Mesenchymal stem cell (in vitro differentiated cells and primary cell): ENCODE data around the gene MTCL3.

Source experiments
- DNase-seq: peaks from one replicate; pipeline ENCODE4 v3.0.0-alpha.2; 2013
- H2AFZ ChIP-seq: one replicate; pipeline ENCODE4 v1.6.1; 2013; ENCODE audit warnings: low read depth, mild to moderate bottlenecking, control low read depth, inconsistent platforms, low read length, moderate library complexity
- H2AK5ac ChIP-seq: 2 replicates; pipeline ENCODE4 v1.6.1; 2013; ENCODE audit warnings: low read length, moderate library complexity, mild to moderate bottlenecking, inconsistent platforms; ENCODE audit not compliant: severe bottlenecking
- H2BK120ac ChIP-seq: one replicate; pipeline ENCODE4 v1.6.1; 2013; ENCODE audit warnings: low read depth, mild to moderate bottlenecking, inconsistent platforms, low read length, moderate library complexity
- H2BK12ac ChIP-seq, 2 experiments: one replicate each; pipeline ENCODE4 v1.6.1; 2013; ENCODE audit warnings: inconsistent platforms in 2 of 2, low read length in 2 of 2, mild to moderate bottlenecking in 2 of 2, moderate library complexity in 2 of 2, control low read depth in 1 of 2
- H2BK15ac ChIP-seq: one replicate; pipeline ENCODE4 v1.6.1; 2013; ENCODE audit warnings: mild to moderate bottlenecking, low read depth, inconsistent platforms; ENCODE audit not compliant: poor library complexity, severe bottlenecking
- H2BK5ac ChIP-seq: 2 replicates; pipeline ENCODE4 v1.6.1; 2013; ENCODE audit warnings: low read depth, mild to moderate bottlenecking, low read length, control low read depth, inconsistent platforms; ENCODE audit not compliant: poor library complexity, severe bottlenecking
- H3K14ac ChIP-seq, 2 experiments: one replicate each; pipeline ENCODE4 v1.6.1; 2013; ENCODE audit warnings: inconsistent platforms in 2 of 2, low read length in 2 of 2, control low read depth in 1 of 2, mild to moderate bottlenecking in 1 of 2, moderate library complexity in 1 of 2
- H3K18ac ChIP-seq, 2 experiments: one replicate each; pipeline ENCODE4 v1.6.1; 2013; ENCODE audit warnings: inconsistent platforms in 2 of 2, low read length in 2 of 2, control low read depth in 1 of 2, low read depth in 1 of 2, mild to moderate bottlenecking in 1 of 2
- H3K23ac ChIP-seq, 2 experiments: one replicate each; pipeline ENCODE4 v1.6.1; 2013; ENCODE audit warnings: inconsistent platforms in 2 of 2, low read length in 2 of 2, mild to moderate bottlenecking in 2 of 2, moderate library complexity in 2 of 2, control low read depth in 1 of 2
- H3K27ac ChIP-seq: 2 replicates; pipeline ENCODE4 v1.5.1; 2013; ENCODE audit warnings: mild to moderate bottlenecking, moderate library complexity, low read length, control low read depth, inconsistent platforms; ENCODE audit not compliant: poor library complexity, severe bottlenecking
- H3K27me3 ChIP-seq, 2 experiments: 2 replicates each; pipeline versions ENCODE4 v1.6.1 to v1.7.0; 2013; ENCODE audit warnings: low read length in 2 of 2, mild to moderate bottlenecking in 2 of 2, moderate library complexity in 2 of 2, control low read depth in 1 of 2, inconsistent platforms in 1 of 2; ENCODE audit not compliant: control insufficient read depth in 1 of 2, insufficient read depth in 1 of 2
- H3K36me3 ChIP-seq, 2 experiments: 2 replicates each; pipeline versions ENCODE4 v1.6.1 to v1.7.0; 2013; ENCODE audit warnings: low read length in 2 of 2, control low read depth in 1 of 2, inconsistent platforms in 1 of 2, low read depth in 1 of 2, mild to moderate bottlenecking in 1 of 2; ENCODE audit not compliant: insufficient read depth in 2 of 2, control insufficient read depth in 1 of 2
- H3K4ac ChIP-seq, 2 experiments: one replicate each; pipeline ENCODE4 v1.6.1; 2013; ENCODE audit warnings: inconsistent platforms in 2 of 2, low read length in 2 of 2, mild to moderate bottlenecking in 2 of 2, moderate library complexity in 2 of 2, control low read depth in 1 of 2, low read depth in 1 of 2
- H3K4me1 ChIP-seq: 2 replicates; pipeline ENCODE4 v1.6.1; 2013; ENCODE audit warnings: low read depth, low read length, control low read depth; ENCODE audit not compliant: control insufficient read depth, insufficient read depth
- H3K4me2 ChIP-seq: 2 replicates; pipeline ENCODE4 v1.6.1; 2013; ENCODE audit warnings: low read length, mild to moderate bottlenecking, inconsistent platforms; ENCODE audit not compliant: poor library complexity, severe bottlenecking
- H3K4me3 ChIP-seq, 2 experiments: 2 replicates each; pipeline versions ENCODE4 v1.5.1 to v1.7.0; 2013; ENCODE audit warnings: low read length in 2 of 2, mild to moderate bottlenecking in 2 of 2, control low read depth in 1 of 2, low read depth in 1 of 2; ENCODE audit not compliant: insufficient read depth in 1 of 2
- H3K79me1 ChIP-seq: replicated peaks from 2 replicates; pipeline ENCODE4 v1.6.1; 2013; ENCODE audit warnings: mild to moderate bottlenecking, control low read depth, low read length, inconsistent platforms; ENCODE audit not compliant: poor library complexity, severe bottlenecking
- H3K9ac ChIP-seq: 2 replicates; pipeline ENCODE4 v1.7.0; 2013; ENCODE audit warnings: mild to moderate bottlenecking, low read length, moderate library complexity
- H3K9me3 ChIP-seq: 2 replicates; pipeline ENCODE4 v1.7.0; 2013; ENCODE audit warnings: mild to moderate bottlenecking, low read length; ENCODE audit not compliant: control insufficient read depth
- H4K8ac ChIP-seq: one replicate; pipeline ENCODE4 v1.6.1; 2013; ENCODE audit warnings: inconsistent platforms, mild to moderate bottlenecking, low read length, moderate library complexity
- H4K91ac ChIP-seq: one replicate; pipeline ENCODE4 v1.6.1; 2013; ENCODE audit warnings: mild to moderate bottlenecking, low read length, inconsistent platforms
- WGBS: methylation state at CpG from one replicate; pipeline ENCODE4 v1.1.7; 2013; ENCODE audit warnings: mixed read lengths; 5-methylcytosine and 5-hydroxymethylcytosine counted together

Gene MTCL3

DNA sequence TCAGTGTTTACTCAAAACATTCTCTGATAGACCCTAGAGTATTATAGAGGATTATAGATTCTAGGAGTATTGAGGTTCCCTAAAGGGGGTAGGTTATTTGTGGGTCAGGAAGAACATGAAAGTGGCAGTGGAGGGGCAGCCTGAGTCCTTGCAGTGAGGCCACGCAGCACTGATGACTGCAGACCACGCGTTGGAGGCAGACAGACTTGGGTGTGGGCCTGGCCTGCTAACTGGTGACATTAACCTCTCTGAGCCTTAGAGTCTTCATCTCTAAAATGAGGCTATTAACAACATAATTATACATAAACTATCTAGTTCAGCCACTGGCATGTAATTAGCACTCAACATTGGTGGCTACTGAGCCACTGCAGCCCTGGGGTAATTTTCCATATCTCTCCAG, 16.1 kb downstream of the MTCL3 start:
- no peak overlapping the region for H3K14ac ChIP-seq
- peaks cover 19% of the 10 kb centered on the region for H3K79me1 ChIP-seq
- no peak overlapping the region for H3K23ac ChIP-seq
- no peak overlapping the region for H3K27ac ChIP-seq
- DNase-seq, result no peak
- H3K36me3 ChIP-seq, result peaks cover 3 to 7% of the 10 kb centered on the region in 2 experiments
- H3K27me3 ChIP-seq, result no peaks in the 10 kb centered on the region
- no peak overlapping the region for H2BK120ac ChIP-seq
- 94% methylated on average over 3 of the region's 3 CpGs for WGBS
- H2BK12ac ChIP-seq, result no peak overlapping the region
- H3K4me3 ChIP-seq, result no peak overlapping the region
- no peak overlapping the region for H2AK5ac ChIP-seq
- no peak overlapping the region for H3K9ac ChIP-seq
- H3K9me3 ChIP-seq, result no peaks in the 10 kb centered on the region
- no peak overlapping the region for H3K18ac ChIP-seq
- no peak overlapping the region for H2BK5ac ChIP-seq
- H4K91ac ChIP-seq, result no peak overlapping the region
- peaks cover 3% of the 10 kb centered on the region for H3K4me1 ChIP-seq
- H3K4ac ChIP-seq, result no peak overlapping the region
- H2BK15ac ChIP-seq, result no peak overlapping the region
- no peak overlapping the region for H3K4me2 ChIP-seq
- no peak overlapping the region for H4K8ac ChIP-seq
- H2AFZ ChIP-seq, result no peak overlapping the region

DNA sequence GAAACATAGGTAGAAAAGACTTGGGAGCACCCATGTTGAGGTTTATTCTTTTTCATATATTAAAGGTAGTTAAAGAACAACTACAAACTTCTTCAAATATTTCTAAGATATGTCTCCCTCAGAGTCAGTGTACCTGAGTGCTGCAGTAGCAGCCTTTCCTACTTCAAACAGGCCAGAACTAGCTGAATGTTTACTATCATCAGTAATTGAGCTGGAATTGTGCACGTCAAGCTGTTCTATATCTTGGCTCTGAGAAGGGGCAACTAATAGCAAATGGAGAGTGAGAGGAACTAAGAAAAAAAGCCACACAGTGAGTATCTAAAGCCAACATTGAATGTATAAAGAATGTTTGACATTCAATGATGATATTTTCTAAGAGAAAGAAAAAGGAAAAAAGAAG, 21.7 kb downstream of the MTCL3 start:
- Histone ChIP-seq H3K27ac (no peak overlapping the region), H2BK5ac (no peak overlapping the region), H3K9me3 (no peaks in the 10 kb centered on the region), H2BK12ac (no peak overlapping the region), H3K4ac (no peak overlapping the region), H2BK120ac (no peak overlapping the region), H3K9ac (no peak overlapping the region), H2BK15ac (no peak overlapping the region), H4K91ac (no peak overlapping the region), H3K23ac (no peak overlapping the region), H2AK5ac (no peak overlapping the region), H3K4me2 (no peak overlapping the region), H4K8ac (no peak overlapping the region), H3K36me3 (peaks cover 0 to 3% of the 10 kb centered on the region in 2 experiments), H3K79me1 (peaks cover 11% of the 10 kb centered on the region), H3K14ac (no peak overlapping the region), H3K4me1 (no peaks in the 10 kb centered on the region), H2AFZ (no peak overlapping the region), H3K4me3 (no peak overlapping the region), H3K27me3 (no peaks in the 10 kb centered on the region), H3K18ac (no peak overlapping the region)
- 73% methylated on average over 1 of the region's 1 CpG for WGBS
- DNase-seq, result no peak

DNA sequence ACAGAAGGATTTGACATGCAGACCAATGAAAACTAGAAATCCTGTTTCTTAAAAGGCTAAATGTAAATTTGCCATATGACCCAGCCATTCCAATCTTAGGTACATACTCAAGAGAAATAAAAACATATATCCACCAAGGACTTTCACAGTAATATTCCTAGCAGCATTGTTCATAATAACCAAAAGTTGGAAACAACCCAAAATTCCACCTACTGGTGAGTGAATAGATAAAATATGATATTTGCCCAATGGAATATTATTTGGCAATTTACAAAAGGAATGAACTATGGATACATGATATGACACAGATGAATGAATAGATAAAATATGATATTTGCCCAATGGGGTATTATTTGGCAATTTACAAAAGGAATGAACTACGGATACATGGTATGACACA, 22.7 kb downstream of the MTCL3 start:
- no peak overlapping the region for H3K18ac ChIP-seq
- no peaks in the 10 kb centered on the region for H3K9me3 ChIP-seq
- H3K4me3 ChIP-seq, result no peak overlapping the region
- no peak for DNase-seq
- no peak overlapping the region for H3K27ac ChIP-seq
- H3K79me1 ChIP-seq, result peaks cover 13% of the 10 kb centered on the region
- H4K91ac ChIP-seq, result no peak overlapping the region
- no peak overlapping the region for H4K8ac ChIP-seq
- H3K14ac ChIP-seq, result no peak overlapping the region
- no peak overlapping the region for H3K9ac ChIP-seq
- H2BK5ac ChIP-seq, result no peak overlapping the region
- WGBS, result no CpG with 5 or more reads among the region's 1 CpG
- H3K4ac ChIP-seq, result no peak overlapping the region
- no peak overlapping the region for H2AFZ ChIP-seq
- H3K4me2 ChIP-seq, result no peak overlapping the region
- no peak overlapping the region for H3K23ac ChIP-seq
- no peak overlapping the region for H2BK15ac ChIP-seq
- no peak overlapping the region for H2BK120ac ChIP-seq
- no peaks in the 10 kb centered on the region for H3K27me3 ChIP-seq
- H2BK12ac ChIP-seq, result no peak overlapping the region
- peaks cover 0 to 3% of the 10 kb centered on the region in 2 experiments for H3K36me3 ChIP-seq
- H2AK5ac ChIP-seq, result no peak overlapping the region
- H3K4me1 ChIP-seq, result no peaks in the 10 kb centered on the region

DNA sequence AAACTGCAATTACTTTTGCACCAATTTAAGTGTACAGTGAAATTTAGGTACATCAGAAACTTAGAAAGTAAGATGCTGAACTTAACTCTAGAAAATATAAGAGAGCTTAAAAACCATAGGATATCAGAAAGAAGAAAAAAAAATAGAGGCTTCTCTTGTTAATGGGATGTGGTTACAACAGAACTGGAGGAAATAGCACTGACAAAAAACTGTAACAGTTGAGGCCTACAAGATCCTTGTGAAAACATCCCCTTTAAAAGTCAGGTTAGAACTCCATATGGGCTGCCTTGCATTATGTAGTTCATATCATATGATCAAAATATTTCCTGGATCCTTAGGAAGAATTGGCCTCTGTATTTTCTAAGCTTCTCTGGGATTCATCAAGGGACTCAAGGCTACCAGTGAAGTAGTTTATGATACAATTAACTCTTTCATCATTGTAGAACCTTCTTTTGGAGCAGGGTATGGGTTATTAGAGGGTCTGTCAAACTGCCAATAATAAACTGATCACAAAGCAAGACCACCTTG, 24.8 kb downstream of the MTCL3 start:
- H3K27me3 ChIP-seq, result no peaks in the 10 kb centered on the region
- H3K4ac ChIP-seq, result no peak overlapping the region
- H3K36me3 ChIP-seq, result peaks cover 0 to 5% of the 10 kb centered on the region in 2 experiments
- no peak overlapping the region for H2AK5ac ChIP-seq
- H3K9ac ChIP-seq, result no peak overlapping the region
- no peak overlapping the region for H3K4me2 ChIP-seq
- H3K23ac ChIP-seq, result no peak overlapping the region
- no peaks in the 10 kb centered on the region for H3K9me3 ChIP-seq
- H2BK12ac ChIP-seq, result no peak overlapping the region
- no peak overlapping the region for H4K91ac ChIP-seq
- no peak overlapping the region for H2BK5ac ChIP-seq
- no peak overlapping the region for H2AFZ ChIP-seq
- H3K18ac ChIP-seq, result no peak overlapping the region
- H3K4me1 ChIP-seq, result no peaks in the 10 kb centered on the region
- no peak overlapping the region for H4K8ac ChIP-seq
- H2BK120ac ChIP-seq, result no peak overlapping the region
- no peak overlapping the region for H3K27ac ChIP-seq
- H2BK15ac ChIP-seq, result no peak overlapping the region
- H3K4me3 ChIP-seq, result no peak overlapping the region
- DNase-seq, result no peak
- peaks cover 18% of the 10 kb centered on the region for H3K79me1 ChIP-seq
- no peak overlapping the region for H3K14ac ChIP-seq
